K562 (cell line): ENCODE results near the gene NSUN3. TPM values are rescaled to one million over a fixed set of nuclear protein-coding genes. Genes with fewer than 3 reads are reported as not detected.

ENCODE experiments used
- ATAC-seq: fragments of 200-7000 bp; cut with Tn5 transposase; 3 replicates; pipeline ENCODE4 v1.9.1; 2020; ENCODE audit warnings: moderate library complexity
- BruUV-seq: library from RNA; stranded (reverse); fragments of 400-500 nt; replicated peaks from 2 replicates; lab custom pipeline; 2021; lab: Mats Ljungman, UMichigan
- CTCF ChIA-PET: fragments of 300-600 bp; formaldehyde crosslinking; extraction: SDS; loops from one replicate; lab custom pipeline; 2021; ENCODE audit warnings: low intra/inter-chr PET ratio; lab: Yijun Ruan, JAX
- POLR2A ChIA-PET: fragments of 300-600, 350-650 bp; sonication (Branson Sonifier 250); formaldehyde crosslinking; extraction: SDS; loops from one replicate; lab custom pipeline; 2021; ENCODE audit warnings: antibody characterized with exemption, inconsistent platforms; lab: Yijun Ruan, JAX
- DNase-seq, 4 experiments: peaks; one replicate each; pipeline versions ENCODE4 v3.0.0 to v3.0.0-alpha.2; 2011 to 2018; ENCODE audit warnings: low spot score in 3 of 4, mixed read lengths in 3 of 4; ENCODE audit errors: extremely low read depth in 1 of 4
- FAIRE-seq: peaks from 2 replicates; lab custom pipeline; 2011; peaks lifted over from hg19 to GRCh38; lab: Jason Lieb, UNC
- H2AFZ ChIP-seq: 2 replicates; pipeline ENCODE4 v1.6.0; 2011; ENCODE audit warnings: low read depth, low read length, control low read depth, inconsistent platforms
- H3K27ac ChIP-seq: fragments of 200-600 bp; 3 replicates; pipeline ENCODE4 v1.8.0; 2011; ENCODE audit warnings: low read depth, mild to moderate bottlenecking, control low read depth, inconsistent platforms, low read length, moderate library complexity, mixed read lengths; ENCODE audit errors: extremely low read depth
- H3K27me3 ChIP-seq, 2 experiments: fragments of 300-600 bp in 1 of 2; 2 replicates in 1 of 2; 3 replicates in 1 of 2; pipeline versions ENCODE4 v1.6.0 to v1.8.0; 2011; ENCODE audit warnings: inconsistent platforms in 2 of 2, low read length in 2 of 2, mild to moderate bottlenecking in 1 of 2, mixed read lengths in 1 of 2, moderate library complexity in 1 of 2; ENCODE audit not compliant: control insufficient read depth in 2 of 2, insufficient read depth in 2 of 2
- H3K36me3 ChIP-seq: fragments of 300-600 bp; 3 replicates; pipeline ENCODE4 v1.8.0; 2011; ENCODE audit warnings: mild to moderate bottlenecking, low read length, inconsistent platforms; ENCODE audit not compliant: control insufficient read depth, insufficient read depth
- H3K4me1 ChIP-seq, 2 experiments: fragments of 200-600 bp in 1 of 2; replicated peaks in 1 of 2; 2 replicates in 1 of 2; 3 replicates in 1 of 2; pipeline versions ENCODE4 v1.5.1 to v1.8.0; 2011; ENCODE audit warnings: inconsistent platforms in 2 of 2, low read length in 2 of 2, mild to moderate bottlenecking in 1 of 2, mixed read lengths in 1 of 2, moderate library complexity in 1 of 2; ENCODE audit not compliant: control insufficient read depth in 2 of 2, insufficient read depth in 2 of 2
- H3K4me2 ChIP-seq: 2 replicates; pipeline ENCODE4 v1.6.1; 2011; ENCODE audit warnings: low read length, control low read depth, inconsistent platforms, mixed read lengths; ENCODE audit not compliant: insufficient read depth
- H3K4me3 ChIP-seq: fragments of 200-600 bp; sonication (generic), shearing (Covaris generic); 2 replicates; pipeline ENCODE4 v1.5.1; 2016; ENCODE audit warnings: control low read depth, inconsistent platforms
- H3K79me2 ChIP-seq: fragments of 200-600 bp; 3 replicates; pipeline ENCODE4 v1.8.0; 2011; ENCODE audit warnings: low read length, inconsistent platforms; ENCODE audit not compliant: control insufficient read depth, insufficient read depth
- H3K9ac ChIP-seq, 2 experiments: 2 replicates each; pipeline versions ENCODE4 v1.6.0 to v1.6.1; 2011; ENCODE audit warnings: low read depth in 2 of 2, low read length in 2 of 2, control low read depth in 1 of 2, inconsistent platforms in 1 of 2, mild to moderate bottlenecking in 1 of 2, mixed read lengths in 1 of 2; ENCODE audit not compliant: insufficient read depth in 1 of 2
- H3K9me1 ChIP-seq: one replicate; pipeline ENCODE4 v1.6.0; 2011; ENCODE audit warnings: inconsistent platforms, mild to moderate bottlenecking, low read length, moderate library complexity; ENCODE audit not compliant: control insufficient read depth, insufficient read depth
- H3K9me3 ChIP-seq: replicated peaks from 2 replicates; pipeline ENCODE4 v1.5.1; 2011; ENCODE audit warnings: low read depth, low read length, inconsistent platforms; ENCODE audit not compliant: control insufficient read depth, insufficient read depth
- H4K20me1 ChIP-seq: replicated peaks from 2 replicates; pipeline ENCODE4 v1.6.1; 2011; ENCODE audit warnings: low read length, inconsistent platforms, mixed read lengths; ENCODE audit not compliant: control insufficient read depth, insufficient read depth
- CTCFL ChIP-seq: IDR thresholded peaks from 2 replicates; pipeline ENCODE4 v1.6.1; 2011; ENCODE audit warnings: borderline replicate concordance, low read depth, mild to moderate bottlenecking, moderate library complexity, low read length; ENCODE audit not compliant: insufficient read depth, poor library complexity, severe bottlenecking
- ILF3 ChIP-seq: fragments of 450-650 bp; IDR thresholded peaks from 2 replicates; pipeline ENCODE4 v1.6.1; 2018; ENCODE audit warnings: antibody characterized with exemption, mild to moderate bottlenecking, moderate library complexity, borderline replicate concordance
- KAT8 ChIP-seq: fragments of 450-650 bp; IDR thresholded peaks from 2 replicates; pipeline ENCODE4 v1.6.1; 2016; ENCODE audit warnings: low read depth, mild to moderate bottlenecking
- MAFK ChIP-seq: IDR thresholded peaks from 2 replicates; pipeline ENCODE4 v1.6.1; 2011; ENCODE audit warnings: low read length, improper control_type of control experiment
- RBM25 ChIP-seq: fragments of 200-400 bp; formaldehyde crosslinking; IDR thresholded peaks from 2 replicates; pipeline ENCODE4 v1.6.1; 2018; ENCODE audit warnings: low read length, low read depth, moderate library complexity; ENCODE audit not compliant: severe bottlenecking
- USF2 ChIP-seq: sonication (generic); formaldehyde crosslinking; IDR thresholded peaks from 2 replicates; pipeline ENCODE4 v1.5.0; 2020; ENCODE audit warnings: missing genetic modification reagents
- ZBTB33 ChIP-seq: sonication (generic); formaldehyde crosslinking; IDR thresholded peaks from 2 replicates; pipeline ENCODE4 v1.8.1; 2023; ENCODE audit warnings: mild to moderate bottlenecking, missing genetic modification reagents
- ZBTB49 ChIP-seq: sonication (generic); formaldehyde crosslinking; IDR thresholded peaks from 2 replicates; pipeline ENCODE4 v1.8.0; 2022; ENCODE audit warnings: missing genetic modification reagents, mild to moderate bottlenecking, borderline replicate concordance
- WGBS: fragments of 100-300 bp; shearing (Covaris generic); methylation state at CpG from one replicate; pipeline ENCODE4 v1.1.6; 2016; ENCODE audit warnings: low coverage, mixed read lengths; ENCODE audit not compliant: insufficient coverage; ENCODE audit errors: missing lambda C conversion rate; 5-methylcytosine and 5-hydroxymethylcytosine counted together
- in situ Hi-C: fragments of 300-500 bp; cut with MboI; formaldehyde crosslinking; loops from 4 replicates; pipeline ENCODE4 v1.15.0; 2018; ENCODE audit warnings: inconsistent platforms, mixed read lengths
- intact Hi-C: fragments of 100-400 bp; cut with micrococcal nuclease; formaldehyde crosslinking; loops from 2 replicates; pipeline ENCODE4 v1.14.2; 2022
- polyA plus RNA-seq, 8 experiments: library from polyadenylated mRNA; depleted of rRNA in 4 of 8; stranded (reverse) in 5 of 8; unstranded in 3 of 8; fragments of >200 nt; fragmentation: Nextera tagmentation in 2 of 8; fragmentation: Illumina TruSeq in 1 of 8; extraction: Ambion mirVana in 2 of 8; extraction: Trizol in 1 of 8; gene quantifications; 2 replicates each; pipeline versions ENCODE4 v1.2.1 to v1.2.3, GENCODE V29; 2011 to 2014; ENCODE audit warnings: inconsistent platforms in 1 of 8, missing spikeins in 1 of 8
- total RNA-seq, 7 experiments: library from RNA; depleted of rRNA in 6 of 7; stranded (reverse); fragments of >200 nt in 6 of 7; fragmentation: Illumina TruSeq in 2 of 7; extraction: Trizol in 2 of 7; gene quantifications; 2 replicates each; pipeline versions ENCODE4 v1.2.1 to v1.2.3, GENCODE V29; 2011 to 2021; ENCODE audit warnings: low replicate concordance in 1 of 7

NSUN3 gene
- total and polyA plus RNA-seq, 9 of the 15 experiments (the other 6 are each of a cell fraction or from before 2014, with no cell fraction given): 4.4 to 12.3 (median 7.6) TPM

- TF ChIP-seq MAFK: no peak
- no peak for TF ChIP-seq CTCFL
- Histone ChIP-seq H3K9me3 (no peaks in the 10 kb centered on the region), H3K27ac (no peak overlapping the region), H2AFZ (no peak overlapping the region), H3K4me3 (no peak overlapping the region), H3K9ac (no peak overlapping the region), H3K27me3 (no peaks in the 10 kb centered on the region), H3K9me1 (no peaks in the 10 kb centered on the region), H4K20me1 (no peaks in the 10 kb centered on the region), H3K36me3 (no peaks in the 10 kb centered on the region), H3K79me2 (no peaks in the 10 kb centered on the region), H3K4me2 (no peak overlapping the region), H3K4me1 (no peaks in the 10 kb centered on the region)
- ATAC-seq (no peak), DNase-seq (no peak), FAIRE-seq (no peak)
- intact Hi-C loops (no loop called here), in situ Hi-C loops (no loop called here)
- CTCF ChIA-PET: no interaction called here
- BruUV-seq: no TSS peak
- WGBS: 41% methylated on average over 2 of the region's 2 CpGs
- POLR2A ChIA-PET: no interaction called here
Observed at GRCh38 chr3:94127115-94127514, 64.3 kb downstream of the NSUN3 start.

- 64% methylated on average over 2 of the region's 2 CpGs for WGBS
- intact Hi-C loops: no loop called here
- H3K9me3 ChIP-seq: no peaks in the 10 kb centered on the region
- H3K79me2 ChIP-seq: no peaks in the 10 kb centered on the region
- FAIRE-seq: no peak
- no peak overlapping the region for H3K27ac ChIP-seq
- no peak for DNase-seq
- no peak for ATAC-seq
- no peaks in the 10 kb centered on the region for H3K9me1 ChIP-seq
- no peaks in the 10 kb centered on the region for H3K36me3 ChIP-seq
- in situ Hi-C loops: no loop called here
- TF ChIP-seq USF2 (CRISPR knock-in tag): no peak
- TF ChIP-seq ZBTB49 (CRISPR knock-in tag): no peak
- no peak for TF ChIP-seq RBM25
- TF ChIP-seq ZBTB33 (CRISPR knock-in tag): no peak
- no peak for TF ChIP-seq KAT8
- no peak for TF ChIP-seq ILF3
- TF ChIP-seq, all 486 proteins: peak for 0
- H3K4me1 ChIP-seq: no peaks in the 10 kb centered on the region
- no peak overlapping the region for H3K4me2 ChIP-seq
- ChIA-PET CTCF (no interaction called here), POLR2A (interaction anchor here (0.6 kb wide), 1 partner anchor 197 kb away, joined by 3 read pairs; no protein-coding TSS in a partner anchor)
- H3K9ac ChIP-seq: no peak overlapping the region
- no peak overlapping the region for H2AFZ ChIP-seq
- no peaks in the 10 kb centered on the region for H3K27me3 ChIP-seq
- H3K4me3 ChIP-seq: no peak overlapping the region
- BruUV-seq: no TSS peak
- H4K20me1 ChIP-seq: no peaks in the 10 kb centered on the region
Observed at GRCh38 chr3:94130690-94131089, 67.8 kb downstream of the NSUN3 start.
